ENCODE data around the gene COL4A2. TPM values are rescaled to one million over a fixed set of nuclear protein-coding genes. Genes with fewer than 3 reads are reported as not detected.

The COL4A2 gene
- total RNA-seq, 1 donor from 2014 or later: 273 TPM

DNA sequence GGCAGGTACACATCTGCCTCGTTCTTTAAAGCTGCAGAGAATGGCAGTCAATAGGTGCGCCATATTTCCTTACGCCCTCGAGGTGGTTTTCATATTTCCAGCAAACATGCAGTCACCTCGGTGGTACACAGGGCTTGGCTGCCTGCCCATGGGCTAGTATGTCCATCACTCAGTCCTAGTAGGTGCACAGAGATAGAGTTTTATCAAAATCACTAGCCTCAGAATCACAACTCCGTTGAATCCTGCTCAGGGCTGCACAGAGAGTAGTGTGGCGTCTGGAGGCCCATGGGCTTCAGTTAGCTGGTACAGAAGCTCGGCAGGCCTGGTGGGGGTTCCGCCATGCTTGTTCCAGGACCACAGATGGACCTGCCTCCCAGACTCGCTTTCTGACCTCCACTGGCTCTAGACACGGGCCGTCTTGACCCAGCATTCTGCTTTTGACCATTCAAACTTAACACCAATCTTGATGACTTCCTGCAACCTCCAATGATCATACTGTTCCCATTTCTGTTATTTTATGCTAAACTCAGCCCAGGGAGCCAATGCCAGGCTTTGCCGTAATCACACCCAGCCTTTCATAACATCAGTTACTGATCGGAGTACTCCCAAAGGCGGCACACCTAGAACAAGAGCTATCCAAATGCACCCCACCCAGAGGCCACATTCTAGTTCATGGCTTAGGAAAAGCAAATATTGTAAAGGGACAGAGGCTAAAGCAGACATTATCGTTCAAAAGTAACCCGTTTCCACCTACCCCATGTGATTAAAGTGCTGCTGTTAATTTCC is 134.1 kb downstream of the COL4A2 start:
- Histone ChIP-seq H3K27me3 (no peaks in the 10 kb centered on the region), H3K27ac (no peak overlapping the region), H3K4me3 (no peak overlapping the region), H3K9me3 (no peaks in the 10 kb centered on the region), H3K36me3 (peaks cover 54% of the 10 kb centered on the region), H3K4me1 (no peaks in the 10 kb centered on the region)
- TF ChIP-seq, protein P1, sequence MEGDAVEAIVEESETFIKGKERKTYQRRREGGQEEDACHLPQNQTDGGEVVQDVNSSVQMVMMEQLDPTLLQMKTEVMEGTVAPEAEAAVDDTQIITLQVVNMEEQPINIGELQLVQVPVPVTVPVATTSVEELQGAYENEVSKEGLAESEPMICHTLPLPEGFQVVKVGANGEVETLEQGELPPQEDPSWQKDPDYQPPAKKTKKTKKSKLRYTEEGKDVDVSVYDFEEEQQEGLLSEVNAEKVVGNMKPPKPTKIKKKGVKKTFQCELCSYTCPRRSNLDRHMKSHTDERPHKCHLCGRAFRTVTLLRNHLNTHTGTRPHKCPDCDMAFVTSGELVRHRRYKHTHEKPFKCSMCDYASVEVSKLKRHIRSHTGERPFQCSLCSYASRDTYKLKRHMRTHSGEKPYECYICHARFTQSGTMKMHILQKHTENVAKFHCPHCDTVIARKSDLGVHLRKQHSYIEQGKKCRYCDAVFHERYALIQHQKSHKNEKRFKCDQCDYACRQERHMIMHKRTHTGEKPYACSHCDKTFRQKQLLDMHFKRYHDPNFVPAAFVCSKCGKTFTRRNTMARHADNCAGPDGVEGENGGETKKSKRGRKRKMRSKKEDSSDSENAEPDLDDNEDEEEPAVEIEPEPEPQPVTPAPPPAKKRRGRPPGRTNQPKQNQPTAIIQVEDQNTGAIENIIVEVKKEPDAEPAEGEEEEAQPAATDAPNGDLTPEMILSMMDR (IDR thresholded peaks at IDR 0.05): no peak
- ATAC-seq (no peak), DNase-seq (no peak)
- intact Hi-C loops (cut with DNase I): no loop called here

DNA sequence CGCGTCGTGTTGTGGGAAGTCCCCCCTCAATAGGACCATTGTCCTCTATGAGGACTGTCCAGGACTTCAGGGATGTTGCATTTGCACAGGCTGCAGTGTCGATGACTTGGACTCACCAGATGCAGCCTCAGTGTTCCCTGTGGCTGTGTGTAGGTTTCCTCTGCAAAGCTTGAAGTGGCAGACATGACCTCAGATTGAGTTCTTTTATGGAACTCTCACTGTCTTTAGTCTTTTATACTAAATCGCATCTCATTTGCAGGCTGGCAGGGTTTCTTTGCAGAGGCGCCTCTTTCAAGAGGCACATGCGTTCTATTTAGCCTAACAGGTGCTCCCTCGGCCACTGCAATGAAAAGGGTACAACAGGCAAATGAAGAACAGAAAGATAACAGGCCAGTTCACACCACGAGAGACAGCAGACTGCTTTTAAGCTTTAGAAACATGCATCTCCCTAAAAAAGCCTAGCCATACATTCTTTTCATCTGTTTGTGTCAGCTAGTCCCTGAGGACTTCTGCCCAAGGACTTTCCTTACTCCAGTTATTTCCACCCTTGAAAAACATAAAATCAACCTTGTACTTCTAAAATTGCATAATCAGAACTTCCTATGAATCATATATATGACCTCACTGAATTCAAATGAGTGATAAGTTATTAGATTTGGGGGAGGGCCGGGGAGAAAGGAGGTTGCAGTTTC is 136.0 kb downstream of the COL4A2 start:
- Histone ChIP-seq H3K4me3 (no peak overlapping the region), H3K27me3 (no peaks in the 10 kb centered on the region), H3K9me3 (no peaks in the 10 kb centered on the region), H3K4me1 (no peaks in the 10 kb centered on the region), H3K27ac (no peak overlapping the region), H3K36me3 (peaks cover 55% of the 10 kb centered on the region)
- no peak for DNase-seq
- ATAC-seq: no peak
- intact Hi-C loops (cut with DNase I): no loop called here
- TF ChIP-seq, protein P1 (IDR thresholded peaks at IDR 0.05): no peak

DNA sequence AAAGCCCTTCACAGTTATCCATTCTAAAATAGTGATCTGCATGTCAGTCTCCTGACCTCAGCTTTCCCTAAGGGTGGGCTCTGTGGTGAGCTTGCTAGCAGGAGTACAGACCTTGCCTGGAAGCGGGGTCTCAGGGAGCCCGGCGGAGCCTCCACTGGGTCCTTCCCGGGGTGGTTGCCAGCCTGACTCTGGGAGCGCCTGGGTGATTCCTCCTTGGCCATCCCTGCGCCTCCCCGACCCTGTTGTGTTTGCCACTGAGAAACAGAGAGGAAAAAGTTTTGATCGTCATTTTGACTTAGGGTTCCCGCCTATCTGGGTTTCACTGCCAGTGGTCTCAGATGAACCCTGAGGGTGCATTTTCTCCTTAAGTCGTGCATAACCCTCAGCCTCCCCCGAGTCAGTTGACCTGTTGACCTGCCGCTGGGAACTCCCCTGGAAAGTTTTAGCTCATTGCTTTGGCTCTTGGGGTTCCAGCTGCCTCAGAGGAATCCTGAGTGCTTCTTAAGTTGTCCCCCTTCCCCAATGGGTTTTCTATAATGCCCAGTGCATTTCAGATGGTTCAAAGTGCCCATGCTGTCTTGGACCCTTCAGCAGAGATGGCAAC is 136.6 kb downstream of the COL4A2 start:
- Histone ChIP-seq H3K4me3 (no peak overlapping the region), H3K27ac (no peak overlapping the region), H3K9me3 (no peaks in the 10 kb centered on the region), H3K27me3 (no peaks in the 10 kb centered on the region), H3K4me1 (no peaks in the 10 kb centered on the region), H3K36me3 (peaks cover 58% of the 10 kb centered on the region)
- intact Hi-C loops (cut with DNase I): no loop called here
- TF ChIP-seq, protein P1 (IDR thresholded peaks at IDR 0.05): no peak
- no peak for DNase-seq
- ATAC-seq: no peak

DNA sequence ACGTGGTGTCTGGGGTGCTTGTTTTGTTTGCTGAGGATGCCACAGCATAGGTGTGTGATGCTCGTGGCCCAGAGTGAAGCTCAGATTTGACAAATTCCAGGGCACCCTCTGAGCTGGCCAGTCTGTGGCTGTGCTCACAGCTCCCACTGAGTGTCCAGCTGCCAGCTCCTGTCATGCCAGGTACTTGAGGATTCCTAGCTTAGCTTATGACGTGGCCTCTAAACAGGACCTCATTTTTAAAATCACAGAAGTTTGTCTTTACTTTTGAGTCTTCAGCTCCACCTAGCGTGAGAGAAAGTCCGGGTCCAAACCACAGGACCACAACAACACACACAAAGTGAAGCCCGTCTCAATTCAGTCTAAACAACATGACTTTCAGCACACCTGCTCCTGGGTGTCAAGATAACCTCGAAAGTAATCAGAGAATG is 137.2 kb downstream of the COL4A2 start:
- H3K4me3 ChIP-seq: no peak overlapping the region
- peaks cover 56% of the 10 kb centered on the region for H3K36me3 ChIP-seq
- no peaks in the 10 kb centered on the region for H3K4me1 ChIP-seq
- no peak overlapping the region for H3K27ac ChIP-seq
- H3K27me3 ChIP-seq: no peaks in the 10 kb centered on the region
- no peaks in the 10 kb centered on the region for H3K9me3 ChIP-seq
- no peak for DNase-seq
- TF ChIP-seq, protein P1 (IDR thresholded peaks at IDR 0.05): peak; percentile 17
- ATAC-seq: peak; percentile 37
- intact Hi-C loops (cut with DNase I): no loop called here

DNA sequence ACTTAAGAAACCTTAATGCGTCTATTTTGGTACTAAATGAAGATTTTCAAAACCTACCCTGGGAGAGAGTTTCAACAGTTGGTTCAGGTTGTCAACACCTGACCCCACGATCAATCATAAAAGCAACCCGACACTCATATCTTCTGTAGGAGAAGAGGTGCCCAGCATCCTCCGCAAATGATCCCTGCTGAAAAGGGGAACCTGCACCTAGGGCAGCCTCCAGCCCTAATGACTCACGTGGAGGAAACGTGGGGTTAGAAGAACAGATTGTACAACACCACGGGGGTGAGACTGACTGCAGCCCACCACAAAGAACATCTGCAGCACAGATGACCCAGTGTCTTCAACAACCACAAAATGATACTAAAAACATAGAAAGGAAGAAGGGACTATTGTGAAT is 138.1 kb downstream of the COL4A2 start:
- TF ChIP-seq, protein P1 (IDR thresholded peaks at IDR 0.05): no peak
- Histone ChIP-seq H3K4me1 (no peaks in the 10 kb centered on the region), H3K9me3 (no peaks in the 10 kb centered on the region), H3K36me3 (peaks cover 55% of the 10 kb centered on the region), H3K27me3 (no peaks in the 10 kb centered on the region), H3K27ac (no peak overlapping the region), H3K4me3 (no peak overlapping the region)
- DNase-seq (no peak), ATAC-seq (peak; percentile 53)
- intact Hi-C loops (cut with DNase I): no loop called here
